Sigmoid colon (tissue), 7 donors: ENCODE data around the gene CLSTN2. TPM values are rescaled to one million over a fixed set of nuclear protein-coding genes. Genes with fewer than 3 reads are reported as not detected.

Source experiments
- DNase-seq: peaks from one replicate; pipeline ENCODE4 v3.0.0-alpha.2; 2019
- H3K27ac ChIP-seq, 4 donors: fragments of 200-600 bp; sonication (generic); one replicate each; pipeline ENCODE4 v1.5.1; 2016 to 2019; ENCODE audit warnings: mild to moderate bottlenecking in 1 of 4
- H3K27me3 ChIP-seq, 3 donors: fragments of 200-600 bp; sonication (generic); one replicate each; pipeline ENCODE4 v1.5.1; 2019; ENCODE audit warnings: mild to moderate bottlenecking in 1 of 3
- H3K36me3 ChIP-seq, 4 donors: fragments of 200-600 bp; sonication (generic); one replicate each; pipeline ENCODE4 v1.5.1; 2016 to 2019
- H3K4me1 ChIP-seq, 4 donors: fragments of 200-600 bp; sonication (generic); one replicate each; pipeline ENCODE4 v1.5.1; 2017 to 2019
- H3K4me3 ChIP-seq, 4 donors: fragments of 200-600 bp; sonication (generic); one replicate each; pipeline ENCODE4 v1.5.1; 2017 to 2019; ENCODE audit warnings: mild to moderate bottlenecking in 2 of 4, moderate library complexity in 1 of 4
- H3K9me3 ChIP-seq, 4 donors: fragments of 200-600 bp in 3 of 4; sonication (generic) in 3 of 4; one replicate each; pipeline versions ENCODE4 v1.5.1 to v1.6.1; 2013 to 2019
- EP300 ChIP-seq, 4 donors: sonication (generic); formaldehyde crosslinking; IDR thresholded peaks; one replicate each; pipeline ENCODE4 v1.6.1; 2017; ENCODE audit warnings: antibody characterized with exemption in 4 of 4
- POLR2A ChIP-seq, 2 donors: fragments of 450-650 bp; IDR thresholded peaks; one replicate each; pipeline ENCODE4 v1.6.1; 2016; ENCODE audit warnings: antibody characterized with exemption in 2 of 2, mild to moderate bottlenecking in 2 of 2, moderate library complexity in 2 of 2
- POLR2AphosphoS5 ChIP-seq, 4 donors: sonication (generic); formaldehyde crosslinking; IDR thresholded peaks; one replicate each; pipeline ENCODE4 v1.6.1; 2017; ENCODE audit warnings: antibody characterized with exemption in 4 of 4
- WGBS, 2 donors: extraction: QIAGEN DNeasy Blood & Tissue Kit; methylation state at CpG; one replicate each; pipeline ENCODE4 v1.1.7; 2013; 5-methylcytosine and 5-hydroxymethylcytosine counted together
- intact Hi-C: fragments of 100-400 bp; cut with DNase I; formaldehyde crosslinking; loops from one replicate; pipeline ENCODE4 v1.15.1; 2023
- polyA plus RNA-seq, 3 donors: library from polyadenylated mRNA; stranded (reverse); fragments of 200-250 nt; gene quantifications; one replicate each; pipeline ENCODE4 v1.2.3, GENCODE V29; 2013
- total RNA-seq, 4 donors: library from RNA; depleted of rRNA; stranded (reverse); fragments of >200 nt; gene quantifications; one replicate each; pipeline ENCODE4 v1.1.0, GENCODE V29; 2016
- TF ChIP-seq, protein P1 (sequence below), 4 experiments: fragments of 450-650 bp in 3 of 4; fragments of 200-600 bp in 1 of 4; IDR thresholded peaks; one replicate each; pipeline ENCODE4 v1.5.1; 2016 to 2019; ENCODE audit warnings: antibody characterized with exemption in 4 of 4, mild to moderate bottlenecking in 3 of 4, moderate library complexity in 2 of 4
- donor health status: healthy with polysubstance abuse.
- donor health status: Bipolar disorder and iron deficiency.
- donor health status: healthy.

Gene CLSTN2
- total and polyA plus RNA-seq, 7 donors, result 0.23 to 8.3 (median 2.7) TPM

- intact Hi-C loops, result no loop called here
- Histone ChIP-seq H3K27ac (no peak overlapping the region), H3K4me1 (no peaks in the 10 kb centered on the region), H3K9me3 (no peaks in the 10 kb centered on the region), H3K4me3 (no peak overlapping the region), H3K27me3 (no peaks in the 10 kb centered on the region), H3K36me3 (no peaks in the 10 kb centered on the region)
- TF ChIP-seq POLR2A (IDR thresholded peaks at IDR 0.05) (no peak), EP300 (IDR thresholded peaks at IDR 0.05) (no peak), POLR2AphosphoS5 (IDR thresholded peaks at IDR 0.05) (no peak)
- TF ChIP-seq, protein P1, sequence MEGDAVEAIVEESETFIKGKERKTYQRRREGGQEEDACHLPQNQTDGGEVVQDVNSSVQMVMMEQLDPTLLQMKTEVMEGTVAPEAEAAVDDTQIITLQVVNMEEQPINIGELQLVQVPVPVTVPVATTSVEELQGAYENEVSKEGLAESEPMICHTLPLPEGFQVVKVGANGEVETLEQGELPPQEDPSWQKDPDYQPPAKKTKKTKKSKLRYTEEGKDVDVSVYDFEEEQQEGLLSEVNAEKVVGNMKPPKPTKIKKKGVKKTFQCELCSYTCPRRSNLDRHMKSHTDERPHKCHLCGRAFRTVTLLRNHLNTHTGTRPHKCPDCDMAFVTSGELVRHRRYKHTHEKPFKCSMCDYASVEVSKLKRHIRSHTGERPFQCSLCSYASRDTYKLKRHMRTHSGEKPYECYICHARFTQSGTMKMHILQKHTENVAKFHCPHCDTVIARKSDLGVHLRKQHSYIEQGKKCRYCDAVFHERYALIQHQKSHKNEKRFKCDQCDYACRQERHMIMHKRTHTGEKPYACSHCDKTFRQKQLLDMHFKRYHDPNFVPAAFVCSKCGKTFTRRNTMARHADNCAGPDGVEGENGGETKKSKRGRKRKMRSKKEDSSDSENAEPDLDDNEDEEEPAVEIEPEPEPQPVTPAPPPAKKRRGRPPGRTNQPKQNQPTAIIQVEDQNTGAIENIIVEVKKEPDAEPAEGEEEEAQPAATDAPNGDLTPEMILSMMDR (IDR thresholded peaks at IDR 0.05), result no peak
- DNase-seq, result no peak
- 72 to 74% methylated on average over 2 of the region's 2 CpGs for WGBS, 2 donors
Observed at GRCh38 chr3:139974809-139975425, 39.9 kb downstream of the CLSTN2 start.

- no peaks in the 10 kb centered on the region for H3K27me3 ChIP-seq
- 73 to 83% methylated on average over 5 of the region's 5 CpGs for WGBS, 2 donors
- TF ChIP-seq, protein P1 (IDR thresholded peaks at IDR 0.05), result no peak
- TF ChIP-seq POLR2AphosphoS5 (IDR thresholded peaks at IDR 0.05), result no peak
- TF ChIP-seq EP300 (IDR thresholded peaks at IDR 0.05), result no peak
- TF ChIP-seq POLR2A (IDR thresholded peaks at IDR 0.05), result no peak
- no peaks in the 10 kb centered on the region for H3K36me3 ChIP-seq
- DNase-seq, result no peak
- no peak overlapping the region for H3K4me3 ChIP-seq
- H3K9me3 ChIP-seq, result no peaks in the 10 kb centered on the region
- intact Hi-C loops, result no loop called here
- H3K4me1 ChIP-seq, result no peaks in the 10 kb centered on the region
- H3K27ac ChIP-seq, result no peak overlapping the region
Observed at GRCh38 chr3:139975594-139976365, 40.8 kb downstream of the CLSTN2 start.

DNA sequence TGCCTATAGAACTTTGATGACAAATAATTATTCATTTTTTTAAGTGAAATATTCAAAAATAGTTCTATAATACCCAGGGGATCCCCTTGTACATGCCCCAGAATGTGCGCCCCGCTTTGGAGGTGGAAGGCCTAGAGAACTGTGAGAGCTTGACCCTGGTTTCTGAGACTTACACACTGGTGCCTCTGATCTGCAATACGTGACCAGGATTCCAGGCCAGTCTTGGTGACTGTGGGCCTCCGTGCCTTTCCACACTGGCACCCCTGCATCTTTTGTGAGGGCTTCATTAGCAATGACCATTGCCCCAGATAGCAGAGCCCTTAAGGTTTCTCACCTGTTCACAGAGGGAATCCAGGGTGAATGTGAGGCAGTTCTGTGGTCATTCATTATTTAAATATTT lies 44.0 kb downstream of the CLSTN2 start:
- no peaks in the 10 kb centered on the region for H3K4me1 ChIP-seq
- H3K9me3 ChIP-seq, result no peaks in the 10 kb centered on the region
- no peak overlapping the region for H3K27ac ChIP-seq
- H3K36me3 ChIP-seq, result no peaks in the 10 kb centered on the region
- intact Hi-C loops, result no loop called here
- DNase-seq, result no peak
- H3K4me3 ChIP-seq, result no peak overlapping the region
- 87 to 93% methylated on average over 4 of the region's 4 CpGs for WGBS, 2 donors
- TF ChIP-seq, protein P1 (IDR thresholded peaks at IDR 0.05), result no peak
- no peak for TF ChIP-seq POLR2A (IDR thresholded peaks at IDR 0.05)
- TF ChIP-seq POLR2AphosphoS5 (IDR thresholded peaks at IDR 0.05), result no peak
- H3K27me3 ChIP-seq, result no peaks in the 10 kb centered on the region

- Histone ChIP-seq H3K27ac (no peak overlapping the region), H3K4me3 (no peak overlapping the region), H3K27me3 (no peaks in the 10 kb centered on the region), H3K36me3 (no peaks in the 10 kb centered on the region), H3K4me1 (no peaks in the 10 kb centered on the region), H3K9me3 (no peaks in the 10 kb centered on the region)
- intact Hi-C loops, result no loop called here
- no peak for DNase-seq
- 88 to 90% methylated on average over 1 of the region's 1 CpG for WGBS, 2 donors
- TF ChIP-seq POLR2AphosphoS5 (IDR thresholded peaks at IDR 0.05) (no peak), POLR2A (IDR thresholded peaks at IDR 0.05) (no peak), EP300 (IDR thresholded peaks at IDR 0.05) (no peak)
- TF ChIP-seq, protein P1 (IDR thresholded peaks at IDR 0.05), result no peak
Observed at GRCh38 chr3:139979991-139980390, 45.0 kb downstream of the CLSTN2 start.
